Measurements from ENCODE around the gene CETN1.

- TF ChIP-seq CTCF (IDR thresholded peaks at IDR 0.05), result no peak
- TF ChIP-seq POLR2A (IDR thresholded peaks at IDR 0.05), result no peak
These were observed 19.9 kb downstream of the CETN1 start for GRCh38 chr18:600107-600506.
